GM23338 (cell line): ENCODE data around the gene AXIN1. TPM values are rescaled to one million over a fixed set of nuclear protein-coding genes. Genes with fewer than 3 reads are reported as not detected.

Experiments used
- ATAC-seq: fragments of 200-7000 bp; cut with Tn5 transposase; 3 replicates; pipeline ENCODE4 v1.9.1; 2020
- DNase-seq: peaks from one replicate; pipeline ENCODE4 v3.0.0-alpha.2; 2015; ENCODE audit warnings: low spot score
- H2AFZ ChIP-seq: fragments of 200-600 bp; sonication (generic); 2 replicates; pipeline ENCODE4 v1.8.0; 2016; ENCODE audit warnings: antibody characterized with exemption, mild to moderate bottlenecking, moderate library complexity
- H3F3A ChIP-seq: fragments of 200-600 bp; sonication (generic); replicated peaks from 2 replicates; pipeline ENCODE4 v1.8.0; 2017; ENCODE audit warnings: antibody characterized with exemption, mixed run types, low read depth
- H3K27ac ChIP-seq: fragments of 200-600 bp; sonication (generic); 2 replicates; pipeline ENCODE4 v1.6.1; 2016; ENCODE audit warnings: low read depth
- H3K27me3 ChIP-seq: fragments of 200-600 bp; sonication (generic); 2 replicates; pipeline ENCODE4 v1.8.0; 2016; ENCODE audit warnings: mild to moderate bottlenecking, mixed run types, moderate library complexity; ENCODE audit not compliant: insufficient read depth
- H3K36me3 ChIP-seq: fragments of 200-600 bp; sonication (generic); 2 replicates; pipeline ENCODE4 v1.8.0; 2016; ENCODE audit warnings: mild to moderate bottlenecking; ENCODE audit not compliant: insufficient read depth
- H3K4me1 ChIP-seq: fragments of 200-600 bp; sonication (generic); 2 replicates; pipeline ENCODE4 v1.8.0; 2016; ENCODE audit warnings: mild to moderate bottlenecking, moderate library complexity; ENCODE audit not compliant: insufficient read depth
- H3K4me2 ChIP-seq: fragments of 200-600 bp; sonication (generic); 2 replicates; pipeline ENCODE4 v1.7.1; 2017; ENCODE audit warnings: mixed run types
- H3K4me3 ChIP-seq: fragments of 200-600 bp; sonication (generic); 2 replicates; pipeline ENCODE4 v1.6.1; 2016; ENCODE audit warnings: mixed run types
- H3K79me2 ChIP-seq: fragments of 200-600 bp; sonication (generic); replicated peaks from 2 replicates; pipeline ENCODE4 v1.8.0; 2017; ENCODE audit warnings: mild to moderate bottlenecking; ENCODE audit not compliant: insufficient read depth
- H3K9me2 ChIP-seq: fragments of 200-600 bp; sonication (generic); 2 replicates; pipeline ENCODE4 v1.8.0; 2017; ENCODE audit not compliant: insufficient read depth
- H4K20me1 ChIP-seq: fragments of 200-600 bp; sonication (generic); replicated peaks from 2 replicates; pipeline ENCODE4 v1.8.0; 2017; ENCODE audit warnings: mild to moderate bottlenecking; ENCODE audit not compliant: insufficient read depth
- H3K27ac Mint-ChIP-seq: 2 replicates; pipeline ENCODE4 v1.8.0; 2020; ENCODE audit warnings: inconsistent platforms, mild to moderate bottlenecking, moderate library complexity, mixed read lengths
- H3K27me3 Mint-ChIP-seq: 3 replicates; pipeline ENCODE4 v1.8.0; 2022; ENCODE audit warnings: low read depth, mild to moderate bottlenecking, moderate library complexity, mixed read lengths, inconsistent platforms; ENCODE audit not compliant: insufficient read depth, poor library complexity
- H3K36me3 Mint-ChIP-seq: 3 replicates; pipeline ENCODE4 v1.8.0; 2021; ENCODE audit warnings: low read depth, mild to moderate bottlenecking, inconsistent platforms, moderate library complexity, mixed read lengths
- H3K4me1 Mint-ChIP-seq: 3 replicates; pipeline ENCODE4 v1.8.0; 2020; ENCODE audit warnings: mild to moderate bottlenecking, inconsistent platforms, mixed read lengths
- H3K4me3 Mint-ChIP-seq: 3 replicates; pipeline ENCODE4 v1.8.0; 2021; ENCODE audit warnings: moderate library complexity, mild to moderate bottlenecking, inconsistent platforms, mixed read lengths
- H3K9me3 Mint-ChIP-seq: 3 replicates; pipeline ENCODE4 v1.8.0; 2020; ENCODE audit warnings: moderate library complexity, mild to moderate bottlenecking, inconsistent platforms, mixed read lengths
- CTCF ChIP-seq, 2 experiments: fragments of 200-600 bp in 1 of 2; sonication (generic) in 1 of 2; conservative IDR thresholded peaks; 2 replicates each; pipeline versions ENCODE4 v1.5.1 to v1.6.1; 2016 to 2017; ENCODE audit warnings: antibody characterized with exemption in 2 of 2, low read depth in 2 of 2, mild to moderate bottlenecking in 2 of 2, moderate library complexity in 1 of 2
- EZH2phosphoT487 ChIP-seq: fragments of 200-600 bp; sonication (generic); IDR thresholded peaks from one replicate; pipeline ENCODE4 v1.8.1; 2018; ENCODE audit warnings: antibody characterized with exemption; ENCODE audit not compliant: unreplicated experiment
- JUNB ChIP-seq: IDR thresholded peaks from one replicate; pipeline ENCODE4 v1.6.1; 2016; ENCODE audit warnings: antibody characterized with exemption; ENCODE audit not compliant: unreplicated experiment
- NANOG ChIP-seq: IDR thresholded peaks from 2 replicates; pipeline ENCODE4 v1.6.1; 2016; ENCODE audit warnings: antibody characterized with exemption, borderline replicate concordance
- POLR2AphosphoS5 ChIP-seq: IDR thresholded peaks from 2 replicates; pipeline ENCODE4 v1.6.1; 2016; ENCODE audit warnings: antibody characterized with exemption, low read depth
- ZNF114 ChIP-seq: fragments of 250-450 bp; sonication (Bioruptor Pico); IDR thresholded peaks from 2 replicates; pipeline ENCODE4 v1.5.0; 2020; ENCODE audit warnings: mild to moderate bottlenecking, moderate library complexity
- ZNF462 ChIP-seq: fragments of 250-450 bp; sonication (Bioruptor Pico); IDR thresholded peaks from 2 replicates; pipeline ENCODE4 v1.5.0; 2020; ENCODE audit warnings: mild to moderate bottlenecking, moderate library complexity
- polyA plus RNA-seq: library from polyadenylated mRNA; unstranded; fragments of >200 nt; fragmentation: Nextera tagmentation; extraction: Ambion mirVana; gene quantifications from 2 replicates; pipeline ENCODE4 v1.2.1, GENCODE V29; 2016
- total RNA-seq: library from RNA; depleted of rRNA; stranded (reverse); fragments of >200 nt; shearing (Covaris generic); gene quantifications from 2 replicates; pipeline ENCODE4 v1.2.3, GENCODE V29; 2014
- TF ChIP-seq, protein P1 (sequence below): IDR thresholded peaks from one replicate; pipeline ENCODE4 v1.6.1; 2018; ENCODE audit warnings: antibody characterized with exemption; ENCODE audit not compliant: unreplicated experiment

Gene AXIN1
- total and polyA plus RNA-seq, 2 experiments from 2014 or later = 14.3 to 54.5 TPM

DNA sequence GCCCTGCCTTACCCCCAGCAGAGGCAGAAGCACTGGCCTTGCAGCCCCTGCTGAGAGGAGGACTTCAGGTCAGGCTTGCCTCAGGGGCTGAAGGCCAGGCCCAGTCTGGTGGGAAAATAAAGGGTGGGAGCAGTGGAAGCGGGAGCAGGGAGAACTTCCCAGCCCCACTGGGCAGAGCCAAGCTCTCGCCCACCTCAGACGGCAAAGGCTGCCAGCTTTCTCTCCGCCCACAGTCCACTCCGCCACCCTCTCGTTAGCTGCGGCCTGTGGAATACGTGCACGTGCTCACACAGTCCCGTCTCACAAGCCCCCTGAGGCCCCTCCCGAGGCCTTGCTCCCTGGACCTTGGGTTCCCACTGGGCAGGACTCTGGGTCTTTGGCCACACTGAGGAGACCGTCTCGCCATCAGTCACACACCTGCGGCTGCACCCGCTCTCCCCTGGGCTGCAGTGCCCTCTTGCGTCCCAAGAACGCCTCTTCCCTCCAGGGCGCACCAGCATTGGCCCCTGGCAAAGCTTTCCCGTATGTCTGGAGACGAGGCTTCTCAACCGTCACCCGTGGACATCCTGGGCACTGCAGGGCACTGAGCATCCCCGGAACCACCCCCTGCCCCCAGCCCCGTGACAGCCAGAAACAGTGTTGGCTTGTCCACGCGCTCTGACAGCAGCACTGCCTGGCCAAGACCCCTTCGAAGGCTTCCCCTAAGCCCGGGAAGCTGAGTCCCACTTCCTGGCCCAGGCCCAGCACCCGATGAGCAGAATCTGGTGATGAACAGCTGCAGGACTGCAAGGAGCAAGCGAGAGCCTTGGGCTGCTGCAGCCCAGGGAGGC, 9.6 kb upstream of the AXIN1 start:
- Histone ChIP-seq H3K27me3 (no peaks in the 10 kb centered on the region), H4K20me1 (no peaks in the 10 kb centered on the region), H3K4me1 (no peaks in the 10 kb centered on the region), H3F3A (0 out of 2 replicates have a peak, but pooled peaks cover 5% of the 10 kb centered on the region), H3K36me3 (0 out of 2 replicates have a peak, but pooled peaks cover 3% of the 10 kb centered on the region), H2AFZ (peak overlapping the region; percentile 38; the same call in 1 of the 2 replicates), H3K9me2 (no peaks in the 10 kb centered on the region), H3K4me3 (no peak overlapping the region), H3K4me2 (no peak overlapping the region), H3K27ac (no peak overlapping the region), H3K79me2 (no peaks in the 10 kb centered on the region)
- Mint-ChIP-seq H3K27me3 (peaks cover 24% of the 10 kb centered on the region), H3K9me3 (no peaks in the 10 kb centered on the region), H3K36me3 (peaks cover 6% of the 10 kb centered on the region), H3K27ac (no peak overlapping the region), H3K4me1 (no peaks in the 10 kb centered on the region), H3K4me3 (no peak overlapping the region)
- ATAC-seq = peak; percentile 82
- peak; percentile 92 for DNase-seq
- TF ChIP-seq JUNB (no peak), NANOG (no peak), EZH2phosphoT487 (no peak), CTCF (conservative IDR thresholded peaks at IDR 0.05; ENCODE audit: low read depth in 2 of 2) (peak; percentile 64 to 95)

DNA sequence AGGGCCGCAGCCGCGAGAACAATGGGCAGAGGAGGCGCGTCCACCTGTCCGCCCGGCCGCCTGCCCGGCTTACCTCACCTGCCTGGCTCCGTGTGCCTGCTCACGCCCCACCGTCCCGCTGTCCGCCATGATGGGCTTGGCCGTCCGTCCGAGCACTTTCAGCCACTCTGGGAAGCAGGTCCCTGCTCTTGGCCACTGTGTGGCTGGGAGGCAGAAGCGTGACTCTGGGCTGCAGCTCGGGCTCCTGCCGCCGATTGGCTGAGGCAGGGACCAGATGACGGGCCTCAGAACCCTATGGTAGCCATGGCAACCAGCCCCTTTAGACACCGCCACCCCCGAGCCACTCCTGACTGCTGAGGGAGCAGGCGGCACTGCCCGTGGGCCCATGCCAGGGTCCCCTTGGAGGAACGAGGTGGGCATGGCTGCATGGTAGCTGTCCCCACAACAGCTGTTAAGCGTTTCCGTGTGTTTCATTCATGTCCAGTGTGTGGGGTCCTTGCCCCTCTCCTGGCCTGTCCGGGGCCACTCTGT, 8.9 kb upstream of the AXIN1 start:
- peak overlapping the region; percentile 63; the same call in 1 of the 2 replicates for H2AFZ ChIP-seq
- no peak overlapping the region for H3K4me3 ChIP-seq
- H3K36me3 ChIP-seq = no peaks in the 10 kb centered on the region
- no peak overlapping the region for H3K4me3 Mint-ChIP-seq
- H3K79me2 ChIP-seq = no peaks in the 10 kb centered on the region
- no peaks in the 10 kb centered on the region for H3K9me2 ChIP-seq
- DNase-seq (peak; percentile 52), ATAC-seq (peak; percentile 10)
- H3K9me3 Mint-ChIP-seq = no peaks in the 10 kb centered on the region
- no peaks in the 10 kb centered on the region for H3K4me1 ChIP-seq
- H3K27ac Mint-ChIP-seq = no peak overlapping the region
- no peaks in the 10 kb centered on the region for H3K27me3 ChIP-seq
- no peaks in the 10 kb centered on the region for H3K36me3 Mint-ChIP-seq
- no peaks in the 10 kb centered on the region for H4K20me1 ChIP-seq
- 0 out of 2 replicates have a peak, but pooled peaks cover 5% of the 10 kb centered on the region for H3F3A ChIP-seq
- H3K4me2 ChIP-seq = no peak overlapping the region
- peaks cover 22% of the 10 kb centered on the region for H3K27me3 Mint-ChIP-seq
- no peaks in the 10 kb centered on the region for H3K4me1 Mint-ChIP-seq
- no peak overlapping the region for H3K27ac ChIP-seq
- TF ChIP-seq NANOG = no peak
- TF ChIP-seq POLR2AphosphoS5 = no peak
- TF ChIP-seq, protein P1, sequence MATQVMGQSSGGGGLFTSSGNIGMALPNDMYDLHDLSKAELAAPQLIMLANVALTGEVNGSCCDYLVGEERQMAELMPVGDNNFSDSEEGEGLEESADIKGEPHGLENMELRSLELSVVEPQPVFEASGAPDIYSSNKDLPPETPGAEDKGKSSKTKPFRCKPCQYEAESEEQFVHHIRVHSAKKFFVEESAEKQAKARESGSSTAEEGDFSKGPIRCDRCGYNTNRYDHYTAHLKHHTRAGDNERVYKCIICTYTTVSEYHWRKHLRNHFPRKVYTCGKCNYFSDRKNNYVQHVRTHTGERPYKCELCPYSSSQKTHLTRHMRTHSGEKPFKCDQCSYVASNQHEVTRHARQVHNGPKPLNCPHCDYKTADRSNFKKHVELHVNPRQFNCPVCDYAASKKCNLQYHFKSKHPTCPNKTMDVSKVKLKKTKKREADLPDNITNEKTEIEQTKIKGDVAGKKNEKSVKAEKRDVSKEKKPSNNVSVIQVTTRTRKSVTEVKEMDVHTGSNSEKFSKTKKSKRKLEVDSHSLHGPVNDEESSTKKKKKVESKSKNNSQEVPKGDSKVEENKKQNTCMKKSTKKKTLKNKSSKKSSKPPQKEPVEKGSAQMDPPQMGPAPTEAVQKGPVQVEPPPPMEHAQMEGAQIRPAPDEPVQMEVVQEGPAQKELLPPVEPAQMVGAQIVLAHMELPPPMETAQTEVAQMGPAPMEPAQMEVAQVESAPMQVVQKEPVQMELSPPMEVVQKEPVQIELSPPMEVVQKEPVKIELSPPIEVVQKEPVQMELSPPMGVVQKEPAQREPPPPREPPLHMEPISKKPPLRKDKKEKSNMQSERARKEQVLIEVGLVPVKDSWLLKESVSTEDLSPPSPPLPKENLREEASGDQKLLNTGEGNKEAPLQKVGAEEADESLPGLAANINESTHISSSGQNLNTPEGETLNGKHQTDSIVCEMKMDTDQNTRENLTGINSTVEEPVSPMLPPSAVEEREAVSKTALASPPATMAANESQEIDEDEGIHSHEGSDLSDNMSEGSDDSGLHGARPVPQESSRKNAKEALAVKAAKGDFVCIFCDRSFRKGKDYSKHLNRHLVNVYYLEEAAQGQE = no peak
- TF ChIP-seq JUNB = no peak
- no peak for TF ChIP-seq ZNF462 (CRISPR knock-in tag)
- TF ChIP-seq ZNF114 (CRISPR knock-in tag) = no peak
